Endodermal cell (in vitro differentiated cells): ENCODE data around the gene LIPG. TPM values are rescaled to one million over a fixed set of nuclear protein-coding genes. Genes with fewer than 3 reads are reported as not detected.
A peak's percentile ranks its signal among the peaks of the same experiment; 100 is the strongest.

Experiments
- DNase-seq: peaks from one replicate; pipeline ENCODE4 v3.0.0-alpha.2; 2017
- H3K27ac ChIP-seq: 2 replicates; pipeline ENCODE4 v1.5.1; 2013; ENCODE audit warnings: mild to moderate bottlenecking, low read depth, low read length, moderate library complexity
- H3K27me3 ChIP-seq: 2 replicates; pipeline ENCODE4 v1.6.1; 2013; ENCODE audit warnings: mild to moderate bottlenecking, low read length, moderate library complexity; ENCODE audit not compliant: insufficient read depth, control insufficient read depth, poor library complexity, severe bottlenecking
- H3K36me3 ChIP-seq: 2 replicates; pipeline ENCODE4 v1.7.0; 2013; ENCODE audit warnings: mild to moderate bottlenecking, low read length, moderate library complexity; ENCODE audit not compliant: control insufficient read depth, insufficient read depth
- H3K4me1 ChIP-seq: one replicate; pipeline ENCODE4 v1.7.0; 2013; ENCODE audit warnings: low read length; ENCODE audit not compliant: control insufficient read depth, insufficient read depth
- H3K4me3 ChIP-seq: 2 replicates; pipeline ENCODE4 v1.5.1; 2013; ENCODE audit warnings: mild to moderate bottlenecking, low read length, moderate library complexity
- H3K9ac ChIP-seq: 2 replicates; pipeline ENCODE4 v1.6.1; 2013; ENCODE audit warnings: mild to moderate bottlenecking, low read length, moderate library complexity; ENCODE audit not compliant: poor library complexity, severe bottlenecking; ENCODE audit errors: extremely low read depth
- H3K9me3 ChIP-seq: 2 replicates; pipeline ENCODE4 v1.6.1; 2013; ENCODE audit warnings: mild to moderate bottlenecking, low read length, moderate library complexity; ENCODE audit not compliant: control insufficient read depth
- H3K27ac Mint-ChIP-seq: 2 replicates; pipeline ENCODE4 v1.8.0; 2020; ENCODE audit warnings: mixed read lengths
- H3K27me3 Mint-ChIP-seq: 2 replicates; pipeline ENCODE4 v1.8.0; 2021; ENCODE audit warnings: mild to moderate bottlenecking, mixed read lengths; ENCODE audit not compliant: insufficient read depth
- H3K36me3 Mint-ChIP-seq: 2 replicates; pipeline ENCODE4 v1.8.0; 2020; ENCODE audit warnings: low read depth, mixed read lengths
- H3K4me1 Mint-ChIP-seq: 2 replicates; pipeline ENCODE4 v1.8.0; 2020; ENCODE audit warnings: mixed read lengths
- H3K4me3 Mint-ChIP-seq: 2 replicates; pipeline ENCODE4 v1.8.0; 2020; ENCODE audit warnings: mild to moderate bottlenecking, moderate library complexity, mixed read lengths
- H3K9me3 Mint-ChIP-seq: 2 replicates; pipeline ENCODE4 v1.8.0; 2020; ENCODE audit warnings: mild to moderate bottlenecking, mixed read lengths
- CTCF ChIP-seq: fragments of 200-600 bp; sonication (generic); conservative IDR thresholded peaks from 2 replicates; pipeline ENCODE4 v1.5.0; 2021; ENCODE audit warnings: antibody characterized with exemption, mild to moderate bottlenecking
- WGBS, 2 experiments: methylation state at CpG; one replicate each; pipeline versions ENCODE4 v1.1.5 to v1.1.7; 2013; ENCODE audit warnings: missing lambda C conversion rate in 2 of 2, mixed read lengths in 1 of 2; ENCODE audit not compliant: insufficient coverage in 1 of 2, insufficient read length in 1 of 2; 5-methylcytosine and 5-hydroxymethylcytosine counted together
- total RNA-seq, 2 donors: library from RNA; stranded (reverse); fragmentation: NEBNext Ultra II Directional in 1 of 2; extraction: Animal tissue kit (Norgen Biotek cat#: 25700) in 1 of 2; gene quantifications; 2 replicates in 1 of 2; 3 replicates in 1 of 2; pipeline ENCODE4 v1.2.1, GENCODE V29; 2021

The LIPG gene
- total RNA-seq, 2 donors from 2014 or later, result 4.0 to 5.0 TPM

DNA sequence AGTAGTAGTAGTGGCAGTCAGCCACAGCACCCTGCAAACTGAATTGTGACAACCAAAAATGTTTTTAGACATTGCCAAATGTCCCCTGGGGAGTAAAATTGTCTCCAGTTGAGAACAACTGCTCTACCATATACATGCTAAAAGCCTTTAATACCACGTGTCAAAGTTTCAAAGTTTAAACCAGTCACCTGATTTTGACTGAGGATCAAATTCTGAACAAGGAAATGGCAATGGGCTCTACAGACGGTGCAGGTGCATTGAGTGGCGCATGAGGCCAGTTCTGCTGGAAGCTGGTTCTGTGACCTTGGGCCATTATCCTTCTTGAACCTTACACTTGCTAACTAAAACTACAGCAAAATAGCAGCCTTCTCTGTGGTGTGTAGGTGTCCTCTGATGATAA, 85.0 kb downstream of the LIPG start:
- Histone ChIP-seq H3K27me3 (no peaks in the 10 kb centered on the region), H3K27ac (no peak overlapping the region), H3K36me3 (no peaks in the 10 kb centered on the region), H3K9ac (no peak overlapping the region), H3K4me1 (no peaks in the 10 kb centered on the region), H3K4me3 (no peak overlapping the region), H3K9me3 (no peaks in the 10 kb centered on the region)
- Mint-ChIP-seq H3K36me3 (no peaks in the 10 kb centered on the region), H3K4me1 (peaks cover 2% of the 10 kb centered on the region), H3K27ac (no peak overlapping the region), H3K9me3 (no peaks in the 10 kb centered on the region), H3K4me3 (no peak overlapping the region), H3K27me3 (no peaks in the 10 kb centered on the region)
- DNase-seq, result peak; percentile 22
- 88 to 93% methylated on average over 3 of the region's 3 CpGs for WGBS, 2 experiments
- TF ChIP-seq CTCF, result no peak

DNA sequence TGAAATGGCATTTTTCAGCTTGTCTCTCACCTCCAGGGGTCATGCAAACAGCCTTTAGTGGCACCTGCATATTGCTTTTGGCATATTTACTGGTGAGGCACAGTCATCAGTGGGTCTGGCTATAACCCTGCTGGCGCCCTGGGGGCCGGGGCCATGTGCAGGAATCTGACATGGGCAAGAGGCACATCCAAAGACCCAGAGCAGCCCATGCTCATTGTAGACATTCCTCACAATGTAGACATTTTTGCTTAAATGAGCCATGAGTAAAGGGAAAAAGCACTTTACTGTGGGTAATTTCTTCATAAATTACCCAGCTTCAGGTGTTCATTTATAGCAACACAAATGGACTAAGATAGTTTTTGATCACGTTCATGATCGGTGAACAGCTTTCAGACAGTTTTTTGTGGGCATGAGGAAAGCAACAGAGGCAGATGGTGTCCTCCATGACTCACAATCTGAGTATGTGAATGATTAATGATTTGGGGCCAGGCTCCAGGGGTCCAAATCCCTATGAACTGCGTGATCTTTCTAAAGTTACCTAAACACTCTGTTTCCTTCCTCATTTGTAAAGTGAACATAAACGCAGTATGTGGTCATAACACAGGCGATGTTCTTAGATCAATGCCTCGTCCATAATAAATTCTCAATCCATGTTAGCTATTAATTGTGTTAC, 85.8 kb downstream of the LIPG start:
- Mint-ChIP-seq H3K27me3 (no peaks in the 10 kb centered on the region), H3K36me3 (no peaks in the 10 kb centered on the region), H3K9me3 (no peaks in the 10 kb centered on the region), H3K4me3 (no peak overlapping the region), H3K4me1 (peaks cover 2% of the 10 kb centered on the region), H3K27ac (no peak overlapping the region)
- no peaks in the 10 kb centered on the region for H3K36me3 ChIP-seq
- peak; percentile 44 for DNase-seq
- H3K9me3 ChIP-seq, result no peaks in the 10 kb centered on the region
- no peak for TF ChIP-seq CTCF
- H3K4me1 ChIP-seq, result no peaks in the 10 kb centered on the region
- no peaks in the 10 kb centered on the region for H3K27me3 ChIP-seq
- no peak overlapping the region for H3K9ac ChIP-seq
- no peak overlapping the region for H3K4me3 ChIP-seq
- H3K27ac ChIP-seq, result no peak overlapping the region
- WGBS, 2 experiments, result 87 to 100% methylated on average over 4 to 8 of the region's 8 CpGs

DNA sequence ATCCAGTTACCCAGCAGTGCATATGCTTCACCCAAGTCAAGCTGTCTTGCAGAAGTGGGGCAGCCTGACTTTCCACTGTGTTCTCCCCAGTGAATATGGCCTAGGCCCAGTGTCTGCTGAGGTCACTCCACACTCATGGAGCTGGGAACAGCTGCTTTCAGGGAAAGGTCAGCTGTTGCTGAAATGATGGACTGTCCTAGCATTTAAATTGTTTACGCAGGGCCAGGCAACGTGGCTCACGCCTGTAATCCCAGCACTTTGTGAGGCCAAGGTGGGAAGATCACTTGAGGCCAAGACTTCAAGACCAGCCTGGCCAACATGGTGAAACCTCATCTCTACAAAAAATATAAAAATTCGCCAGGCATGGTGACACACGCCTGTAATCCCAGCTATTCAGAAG, 86.5 kb downstream of the LIPG start:
- Histone ChIP-seq H3K9ac (no peak overlapping the region), H3K4me1 (no peaks in the 10 kb centered on the region), H3K36me3 (no peaks in the 10 kb centered on the region), H3K4me3 (no peak overlapping the region), H3K27me3 (no peaks in the 10 kb centered on the region), H3K9me3 (no peaks in the 10 kb centered on the region), H3K27ac (no peak overlapping the region)
- DNase-seq, result peak; percentile 26
- Mint-ChIP-seq H3K27me3 (no peaks in the 10 kb centered on the region), H3K36me3 (no peaks in the 10 kb centered on the region), H3K9me3 (no peaks in the 10 kb centered on the region), H3K4me1 (peaks cover 9% of the 10 kb centered on the region), H3K4me3 (no peak overlapping the region), H3K27ac (no peak overlapping the region)
- 86 to 87% methylated on average over 5 of the region's 5 CpGs for whole genome bisulfite sequencing, 2 experiments
- TF ChIP-seq CTCF, result no peak

Other genes with a start within 250 kb of the LIPG start
- 10 to 100 TPM; 62.2 to 77.4 TPM for gene DYM, start 101.4 kb upstream of the LIPG start, total RNA-seq
- gene C18orf32, start 74.8 kb upstream of the LIPG start, total RNA-seq, result 10 to 100 TPM; 31.4 to 32.9 TPM
- 1,000 to 10,000 TPM; 1,984 to 2,143 TPM for gene RPL17, start 69.6 kb upstream of the LIPG start, total RNA-seq